ENCODE results near the gene MFSD11. TPM values are rescaled to one million over a fixed set of nuclear protein-coding genes. Genes with fewer than 3 reads are reported as not detected.

MFSD11 gene
- polyA plus RNA-seq, 1 donor from 2014 or later, result 36.1 TPM

- TF ChIP-seq EP300 (conservative IDR thresholded peaks at IDR 0.05; ENCODE audit: poor library complexity, severe bottlenecking) (no peak), TAF1 (IDR thresholded peaks at IDR 0.05; ENCODE audit: low read depth) (peak; percentile 35), RAD21 (conservative IDR thresholded peaks at IDR 0.05) (peak; percentile 68), EZH2 (IDR thresholded peaks at IDR 0.05; ENCODE audit: borderline replicate concordance, insufficient read depth, low read length, poor library complexity, severe bottlenecking) (no peak), CTCF (IDR thresholded peaks at IDR 0.05; ENCODE audit: poor library complexity, severe bottlenecking) (peak; percentile 85), POLR2AphosphoS5 (IDR thresholded peaks at IDR 0.05) (peak; percentile 85), SMC3 (conservative IDR thresholded peaks at IDR 0.05; ENCODE audit: poor library complexity) (peak; percentile 84), MXI1 (conservative IDR thresholded peaks at IDR 0.05; ENCODE audit: poor library complexity, severe bottlenecking) (peak; percentile 95)
- TF ChIP-seq, protein P1, sequence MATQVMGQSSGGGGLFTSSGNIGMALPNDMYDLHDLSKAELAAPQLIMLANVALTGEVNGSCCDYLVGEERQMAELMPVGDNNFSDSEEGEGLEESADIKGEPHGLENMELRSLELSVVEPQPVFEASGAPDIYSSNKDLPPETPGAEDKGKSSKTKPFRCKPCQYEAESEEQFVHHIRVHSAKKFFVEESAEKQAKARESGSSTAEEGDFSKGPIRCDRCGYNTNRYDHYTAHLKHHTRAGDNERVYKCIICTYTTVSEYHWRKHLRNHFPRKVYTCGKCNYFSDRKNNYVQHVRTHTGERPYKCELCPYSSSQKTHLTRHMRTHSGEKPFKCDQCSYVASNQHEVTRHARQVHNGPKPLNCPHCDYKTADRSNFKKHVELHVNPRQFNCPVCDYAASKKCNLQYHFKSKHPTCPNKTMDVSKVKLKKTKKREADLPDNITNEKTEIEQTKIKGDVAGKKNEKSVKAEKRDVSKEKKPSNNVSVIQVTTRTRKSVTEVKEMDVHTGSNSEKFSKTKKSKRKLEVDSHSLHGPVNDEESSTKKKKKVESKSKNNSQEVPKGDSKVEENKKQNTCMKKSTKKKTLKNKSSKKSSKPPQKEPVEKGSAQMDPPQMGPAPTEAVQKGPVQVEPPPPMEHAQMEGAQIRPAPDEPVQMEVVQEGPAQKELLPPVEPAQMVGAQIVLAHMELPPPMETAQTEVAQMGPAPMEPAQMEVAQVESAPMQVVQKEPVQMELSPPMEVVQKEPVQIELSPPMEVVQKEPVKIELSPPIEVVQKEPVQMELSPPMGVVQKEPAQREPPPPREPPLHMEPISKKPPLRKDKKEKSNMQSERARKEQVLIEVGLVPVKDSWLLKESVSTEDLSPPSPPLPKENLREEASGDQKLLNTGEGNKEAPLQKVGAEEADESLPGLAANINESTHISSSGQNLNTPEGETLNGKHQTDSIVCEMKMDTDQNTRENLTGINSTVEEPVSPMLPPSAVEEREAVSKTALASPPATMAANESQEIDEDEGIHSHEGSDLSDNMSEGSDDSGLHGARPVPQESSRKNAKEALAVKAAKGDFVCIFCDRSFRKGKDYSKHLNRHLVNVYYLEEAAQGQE (IDR thresholded peaks at IDR 0.05; ENCODE audit: borderline replicate concordance), result peak; percentile 15
- no peaks in the 10 kb centered on the region for H4K20me1 ChIP-seq (ENCODE audit: insufficient read depth)
- no peaks in the 10 kb centered on the region for H3K27me3 ChIP-seq (ENCODE audit: insufficient read depth, low read depth, low read length)
- no peaks in the 10 kb centered on the region for H3K9me3 ChIP-seq (ENCODE audit: low read length)
- peak within 1 kb of the TSS; percentile 98 for H3K4me2 ChIP-seq (ENCODE audit: low read length)
- peak within 1 kb of the TSS; percentile 65 for H2AFZ ChIP-seq (ENCODE audit: low read depth, low read length)
- peaks cover 24% of the 10 kb centered on the region for H3K79me2 ChIP-seq (replicated peaks; ENCODE audit: insufficient read depth, low read length)
- H3K4me3 ChIP-seq (ENCODE audit: low read length), result peak within 1 kb of the TSS; percentile 100
- peak within 1 kb of the TSS; percentile 97 for H3K9ac ChIP-seq (ENCODE audit: low read length)
- H3K9me2 ChIP-seq (ENCODE audit: insufficient read depth, low read length), result no peaks in the 10 kb centered on the region
- no peaks in the 10 kb centered on the region for H3F3A ChIP-seq (ENCODE audit: insufficient read depth, low read length, poor library complexity, severe bottlenecking)
- H3K27ac ChIP-seq (ENCODE audit: low read length), result peak within 1 kb of the TSS; percentile 95
- no peaks in the 10 kb centered on the region for H3K36me3 ChIP-seq (ENCODE audit: insufficient read depth, low read length)
Measured at GRCh38 chr17:76726776-76727718, 10.9 kb upstream of the MFSD11 start, which contains the start of gene METTL23. TSS of gene METTL23 (plus strand) at chr17:76726839. CDS start at chr17:76729711, 2,872 bp downstream.

DNA sequence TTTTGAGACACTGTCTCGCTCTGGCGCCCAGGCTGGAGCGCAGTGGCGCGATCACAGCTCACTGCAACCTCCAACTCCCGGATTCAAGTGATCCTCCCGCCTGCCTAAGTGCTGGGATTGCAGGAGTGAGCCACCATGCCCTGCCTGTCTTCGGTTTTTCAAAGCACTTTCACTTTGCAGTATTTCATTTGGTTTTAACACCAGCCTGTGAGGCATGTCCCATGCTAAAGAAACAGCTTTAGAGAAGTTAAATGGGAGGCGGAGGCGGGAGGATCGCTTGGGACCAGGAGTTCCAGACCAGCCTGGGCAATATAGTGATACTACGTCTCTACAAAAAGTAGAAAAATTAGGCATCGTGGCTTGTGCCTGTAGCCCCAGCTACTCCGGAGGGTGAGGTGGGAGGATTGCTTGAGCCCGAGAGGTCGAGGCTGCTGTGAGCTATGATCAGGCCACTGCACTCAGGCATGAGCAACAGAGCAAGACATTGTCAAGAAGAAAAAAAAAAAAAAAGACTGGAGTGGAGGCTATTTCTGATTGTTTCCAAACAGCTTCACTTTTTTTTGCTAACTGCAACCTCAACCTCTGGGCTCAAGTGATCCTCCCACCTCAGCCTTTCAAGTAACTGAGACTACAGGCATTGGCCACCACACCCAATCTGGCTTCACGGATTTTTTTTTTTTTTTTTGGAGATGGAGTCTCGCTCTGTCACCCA, 10.0 kb upstream of the MFSD11 start:
- Histone ChIP-seq H3K4me2 (ENCODE audit: low read length) (peak overlapping the region; percentile 98), H3K79me2 (replicated peaks; ENCODE audit: insufficient read depth, low read length) (peaks cover 24% of the 10 kb centered on the region), H4K20me1 (ENCODE audit: insufficient read depth) (no peaks in the 10 kb centered on the region), H2AFZ (ENCODE audit: low read depth, low read length) (no peak overlapping the region), H3K4me3 (ENCODE audit: low read length) (peak overlapping the region; percentile 100), H3K9me3 (ENCODE audit: low read length) (no peaks in the 10 kb centered on the region), H3K27ac (ENCODE audit: low read length) (peak overlapping the region; percentile 95), H3F3A (ENCODE audit: insufficient read depth, low read length, poor library complexity, severe bottlenecking) (no peaks in the 10 kb centered on the region), H3K36me3 (ENCODE audit: insufficient read depth, low read length) (no peaks in the 10 kb centered on the region), H3K27me3 (ENCODE audit: insufficient read depth, low read depth, low read length) (no peaks in the 10 kb centered on the region), H3K9ac (ENCODE audit: low read length) (peak overlapping the region; percentile 97), H3K9me2 (ENCODE audit: insufficient read depth, low read length) (no peaks in the 10 kb centered on the region)
- TF ChIP-seq EZH2 (IDR thresholded peaks at IDR 0.05; ENCODE audit: borderline replicate concordance, insufficient read depth, low read length, poor library complexity, severe bottlenecking), result no peak
- TF ChIP-seq RAD21 (conservative IDR thresholded peaks at IDR 0.05), result no peak
- TF ChIP-seq TAF1 (IDR thresholded peaks at IDR 0.05; ENCODE audit: low read depth), result no peak
- TF ChIP-seq, protein P1 (IDR thresholded peaks at IDR 0.05; ENCODE audit: borderline replicate concordance), result no peak
- TF ChIP-seq MXI1 (conservative IDR thresholded peaks at IDR 0.05; ENCODE audit: poor library complexity, severe bottlenecking), result no peak
- no peak for TF ChIP-seq SMC3 (conservative IDR thresholded peaks at IDR 0.05; ENCODE audit: poor library complexity)
- TF ChIP-seq CTCF (IDR thresholded peaks at IDR 0.05; ENCODE audit: poor library complexity, severe bottlenecking), result no peak
- TF ChIP-seq POLR2AphosphoS5 (IDR thresholded peaks at IDR 0.05), result no peak
- TF ChIP-seq EP300 (conservative IDR thresholded peaks at IDR 0.05; ENCODE audit: poor library complexity, severe bottlenecking), result no peak

Data from neural cell (in vitro differentiated cells).